ENCODE results near the gene ATAD2B. TPM values are rescaled to one million over a fixed set of nuclear protein-coding genes. Genes with fewer than 3 reads are reported as not detected.

ATAD2B gene
- total RNA-seq, 1 donor from 2014 or later: 38.5 TPM

DNA sequence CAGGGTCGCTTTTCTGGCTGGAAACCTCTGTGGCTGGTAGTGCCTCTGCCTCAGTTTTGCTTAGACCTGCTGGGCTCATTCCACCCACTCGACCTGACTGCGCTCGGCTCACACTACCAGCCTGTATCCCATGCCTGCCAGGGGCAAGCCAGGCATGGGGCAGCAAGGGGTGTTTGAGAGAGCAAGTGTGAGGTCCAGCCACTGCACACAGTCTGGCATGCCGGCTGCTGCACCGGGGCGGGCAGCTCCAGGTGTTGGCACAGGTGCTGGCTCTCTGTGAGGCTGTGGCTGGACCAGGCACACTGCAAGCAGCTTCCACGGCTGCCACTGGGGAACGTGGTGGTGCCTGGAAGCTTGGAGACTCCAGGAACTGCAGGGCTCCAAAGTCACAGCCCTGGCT is 90.9 kb downstream of the ATAD2B start:
- Histone ChIP-seq H3K9me3 (no peaks in the 10 kb centered on the region), H3K36me3 (peaks cover 0 to 17% of the 10 kb centered on the region in 2 donors), H3K27me3 (no peaks in the 10 kb centered on the region), H3K4me3 (no peak overlapping the region), H3K27ac (no peak overlapping the region), H3K4me1 (no peaks in the 10 kb centered on the region)
- intact Hi-C loops (cut with DNase I): no loop called here
- no peak for DNase-seq (ENCODE audit: extremely low spot score in 2 of 2)
- TF ChIP-seq POLR2AphosphoS5 (IDR thresholded peaks at IDR 0.05; ENCODE audit: insufficient read depth in 1 of 2, low read depth in 1 of 2) (no peak), CTCF (IDR thresholded peaks at IDR 0.05) (no peak)

DNA sequence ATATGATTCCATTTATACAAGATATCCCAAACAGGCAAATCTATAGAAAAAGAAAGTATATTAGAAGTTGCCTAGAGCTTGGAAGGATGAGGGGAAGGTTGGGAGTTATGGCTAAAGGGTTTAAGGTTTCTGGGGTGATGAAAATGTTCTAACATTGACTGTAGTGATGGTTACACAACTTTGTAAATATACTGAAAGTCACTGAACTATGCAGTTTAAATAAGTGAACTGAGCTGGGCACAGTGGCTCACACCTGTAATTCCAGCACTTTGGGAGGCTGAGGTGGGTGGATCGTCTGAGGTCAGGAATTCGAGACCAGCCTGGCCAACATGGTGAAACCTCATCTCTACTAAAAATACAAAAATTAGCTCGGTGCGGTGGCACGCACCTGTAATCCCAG is 91.5 kb downstream of the ATAD2B start:
- no peaks in the 10 kb centered on the region for H3K4me1 ChIP-seq
- intact Hi-C loops (cut with DNase I): no loop called here
- no peak overlapping the region for H3K4me3 ChIP-seq
- H3K9me3 ChIP-seq: no peaks in the 10 kb centered on the region
- no peak for DNase-seq (ENCODE audit: extremely low spot score in 2 of 2)
- H3K27ac ChIP-seq: no peak overlapping the region
- no peak for TF ChIP-seq POLR2A (IDR thresholded peaks at IDR 0.05)
- TF ChIP-seq CTCF (IDR thresholded peaks at IDR 0.05): no peak
- TF ChIP-seq POLR2AphosphoS5 (IDR thresholded peaks at IDR 0.05; ENCODE audit: insufficient read depth in 1 of 2, low read depth in 1 of 2): no peak
- H3K36me3 ChIP-seq: peaks cover 0 to 17% of the 10 kb centered on the region in 2 donors
- H3K27me3 ChIP-seq: no peaks in the 10 kb centered on the region

- Histone ChIP-seq H3K27ac (no peak overlapping the region), H3K4me1 (no peaks in the 10 kb centered on the region), H3K4me3 (no peak overlapping the region), H3K27me3 (no peaks in the 10 kb centered on the region), H3K36me3 (no peaks in the 10 kb centered on the region), H3K9me3 (no peaks in the 10 kb centered on the region)
- intact Hi-C loops (cut with DNase I): no loop called here
- TF ChIP-seq CTCF (IDR thresholded peaks at IDR 0.05): no peak
- TF ChIP-seq POLR2A (IDR thresholded peaks at IDR 0.05): no peak
- TF ChIP-seq POLR2AphosphoS5 (IDR thresholded peaks at IDR 0.05; ENCODE audit: insufficient read depth in 1 of 2, low read depth in 1 of 2): no peak
- no peak for DNase-seq (ENCODE audit: extremely low spot score in 2 of 2)
Measured at GRCh38 chr2:23828986-23829385, 97.9 kb downstream of the ATAD2B start.

DNA sequence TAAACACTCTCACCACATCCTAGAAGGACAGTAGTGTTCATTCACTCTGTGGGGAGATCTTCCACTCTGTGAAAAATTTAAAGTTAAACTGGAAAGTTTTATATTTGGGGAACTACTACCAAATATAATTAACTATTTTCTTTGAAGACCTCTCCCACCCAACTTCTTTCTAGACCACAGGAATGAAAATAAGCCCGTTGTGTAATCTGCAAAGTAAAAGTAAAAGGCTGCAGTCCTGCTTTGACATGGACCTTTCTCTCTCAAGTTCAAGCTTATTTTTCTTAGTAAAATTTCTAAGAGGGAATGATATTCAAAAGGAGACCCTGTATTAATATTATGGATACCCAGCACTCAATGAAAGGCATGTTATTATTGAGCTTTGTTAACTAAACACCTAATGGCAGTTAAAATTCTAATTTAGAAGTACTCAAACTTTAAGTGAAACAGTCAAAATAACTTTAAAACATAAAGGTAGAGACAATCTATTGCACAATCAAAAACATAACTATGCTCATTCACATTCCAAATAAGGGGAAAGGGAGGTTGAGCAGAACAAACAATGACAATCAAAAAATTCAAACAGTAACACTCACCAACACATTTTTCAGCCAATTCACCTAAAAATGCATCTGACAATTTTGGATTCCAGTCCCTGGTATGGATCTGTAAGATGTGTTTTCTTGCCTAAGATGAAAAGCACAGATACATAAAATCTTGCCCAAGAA is 98.5 kb downstream of the ATAD2B start:
- TF ChIP-seq CTCF (IDR thresholded peaks at IDR 0.05) (no peak), POLR2A (IDR thresholded peaks at IDR 0.05) (no peak), POLR2AphosphoS5 (IDR thresholded peaks at IDR 0.05; ENCODE audit: insufficient read depth in 1 of 2, low read depth in 1 of 2) (no peak)
- no peak overlapping the region for H3K27ac ChIP-seq
- H3K27me3 ChIP-seq: no peaks in the 10 kb centered on the region
- intact Hi-C loops (cut with DNase I): no loop called here
- H3K4me1 ChIP-seq: no peaks in the 10 kb centered on the region
- DNase-seq (ENCODE audit: extremely low spot score in 2 of 2): no peak
- no peak overlapping the region for H3K4me3 ChIP-seq
- no peaks in the 10 kb centered on the region for H3K36me3 ChIP-seq
- H3K9me3 ChIP-seq: no peaks in the 10 kb centered on the region

DNA sequence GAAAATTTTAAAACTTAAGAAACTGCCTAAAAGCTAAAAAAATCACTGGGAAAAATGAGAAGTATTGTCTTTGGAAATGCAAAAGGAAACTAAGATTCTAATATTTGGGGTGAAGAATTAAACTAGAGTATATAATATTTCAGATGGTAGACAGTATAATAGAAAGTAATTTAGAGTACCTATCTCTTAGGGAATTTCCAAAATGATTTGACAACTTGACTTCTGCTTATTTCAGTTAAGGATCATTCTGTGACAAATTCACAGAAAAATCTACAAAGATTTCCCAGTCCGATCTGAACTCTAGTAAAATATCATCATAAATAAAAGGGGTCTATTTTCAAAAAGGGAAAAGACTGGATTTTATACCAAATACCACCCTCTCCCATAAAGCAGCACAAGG is 99.6 kb downstream of the ATAD2B start:
- no peak overlapping the region for H3K27ac ChIP-seq
- no peak for DNase-seq (ENCODE audit: extremely low spot score in 2 of 2)
- H3K36me3 ChIP-seq: peaks cover 0 to 4% of the 10 kb centered on the region in 2 donors
- no peaks in the 10 kb centered on the region for H3K4me1 ChIP-seq
- intact Hi-C loops (cut with DNase I): no loop called here
- no peaks in the 10 kb centered on the region for H3K27me3 ChIP-seq
- TF ChIP-seq POLR2AphosphoS5 (IDR thresholded peaks at IDR 0.05; ENCODE audit: insufficient read depth in 1 of 2, low read depth in 1 of 2) (no peak), POLR2A (IDR thresholded peaks at IDR 0.05) (no peak), CTCF (IDR thresholded peaks at IDR 0.05) (no peak)
- no peak overlapping the region for H3K4me3 ChIP-seq
- no peaks in the 10 kb centered on the region for H3K9me3 ChIP-seq
